ENCODE data around the gene TEAD4.

TEAD4 gene

DNA sequence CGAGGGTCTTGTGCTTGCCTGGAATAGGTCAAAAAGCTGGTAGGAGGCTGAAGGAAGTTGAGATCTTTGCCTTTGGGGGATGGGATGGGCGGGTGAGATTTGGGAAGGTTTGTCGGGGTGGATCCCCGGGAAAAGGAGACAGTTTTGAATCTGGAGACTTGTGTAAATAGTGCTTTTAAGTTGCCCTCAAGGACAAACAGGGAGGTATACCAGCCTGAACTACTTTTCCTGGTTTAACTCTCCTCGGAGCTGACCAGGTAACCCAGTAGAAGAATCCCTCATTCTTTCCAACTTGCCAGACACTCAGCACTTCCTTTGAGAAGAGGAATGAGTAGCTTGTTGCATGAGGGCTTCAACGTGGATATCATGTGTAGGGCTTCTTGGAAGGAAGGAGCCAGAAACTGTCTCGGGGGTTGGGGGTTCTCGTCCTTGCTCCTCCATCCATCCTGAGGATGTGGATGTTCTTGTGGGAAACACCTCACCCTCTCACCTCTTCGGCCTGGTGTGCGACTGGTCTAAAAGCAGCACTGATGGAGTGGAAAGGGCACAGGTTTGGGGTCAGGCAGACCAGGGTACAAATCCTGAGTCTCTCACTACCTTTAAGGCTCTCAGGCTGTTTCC lies 1.9 kb downstream of the TEAD4 start:
- no peak for DNase-seq (ENCODE audit: low read depth in 2 of 2)

GRCh38 chr12:2961705-2962104 lies 2.5 kb downstream of the TEAD4 start:
- no peak for DNase-seq (ENCODE audit: low read depth in 2 of 2)

- DNase-seq (ENCODE audit: low read depth in 2 of 2): no peak
These were observed 4.1 kb downstream of the TEAD4 start for GRCh38 chr12:2963154-2963759.

DNA sequence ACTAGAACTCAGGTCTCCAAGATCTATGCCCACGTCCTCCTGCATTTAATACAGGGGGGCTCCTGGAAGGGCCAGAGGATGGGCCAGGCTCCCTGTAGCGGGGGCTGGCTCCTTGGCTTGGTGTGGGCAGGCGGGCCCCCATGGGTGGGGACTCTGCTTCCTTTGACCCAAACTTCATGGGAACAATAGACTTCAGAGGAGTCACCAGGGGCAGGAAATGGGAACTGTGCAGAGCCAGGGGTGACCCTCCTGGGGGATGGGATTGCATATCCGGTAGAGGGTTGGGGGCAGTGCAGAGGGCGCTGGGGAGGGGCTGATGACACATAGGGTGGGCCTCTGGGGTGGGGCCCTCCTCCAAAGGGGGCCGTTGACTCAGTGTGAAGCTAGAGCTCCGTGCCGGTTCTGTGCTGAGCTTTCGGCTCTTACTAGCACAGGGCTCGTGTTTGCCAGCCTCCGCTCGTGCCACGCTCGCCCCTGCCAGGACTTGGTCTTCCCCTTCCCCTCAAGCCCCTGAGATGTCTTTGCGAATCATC lies 4.6 kb downstream of the TEAD4 start:
- no peak for DNase-seq (ENCODE audit: low read depth in 2 of 2)

GRCh38 chr12:2967651-2968050 lies 8.5 kb downstream of the TEAD4 start:
- no peak for DNase-seq (ENCODE audit: low read depth in 2 of 2)

DNA sequence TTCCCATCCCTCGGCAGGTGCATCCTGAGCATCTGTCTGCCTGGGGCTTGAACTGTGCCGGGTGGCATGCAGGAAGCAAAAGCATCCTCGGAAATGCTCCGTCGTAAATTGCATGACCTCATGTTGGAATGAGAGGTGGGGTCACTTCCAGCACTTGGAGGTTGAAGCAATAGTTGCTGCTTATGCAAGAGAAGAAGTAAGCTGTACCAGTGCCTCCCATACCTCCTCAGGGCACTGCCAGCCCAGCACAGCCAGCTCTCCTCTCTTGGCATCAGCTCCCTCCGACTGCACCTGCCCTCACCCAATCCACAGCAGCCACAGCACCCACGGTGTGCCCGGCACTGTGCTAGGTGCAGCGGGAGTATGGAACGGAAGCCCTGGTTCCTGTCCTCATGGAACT lies 11.5 kb downstream of the TEAD4 start:
- DNase-seq (ENCODE audit: low read depth in 2 of 2): no peak

DNA sequence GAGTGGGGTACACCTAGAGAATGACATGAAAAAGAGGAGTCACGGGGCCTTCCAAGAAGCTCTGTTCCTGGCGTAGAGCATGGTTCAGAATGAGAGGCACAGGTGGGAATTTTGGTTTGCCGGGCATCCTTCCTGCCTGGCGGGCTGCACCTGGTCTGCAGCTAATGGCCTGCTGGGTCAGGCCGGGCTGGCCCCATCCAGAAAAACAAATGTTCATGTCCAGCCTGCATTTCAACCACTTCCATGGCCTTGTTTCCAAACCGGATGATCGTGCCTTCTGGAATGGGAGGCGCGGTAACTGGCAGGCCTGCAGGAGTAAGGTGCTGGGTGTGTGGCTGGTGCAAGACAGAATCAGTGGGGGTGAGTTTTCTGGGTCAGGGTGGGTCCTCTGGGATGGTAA lies 14.4 kb downstream of the TEAD4 start:
- DNase-seq (ENCODE audit: low read depth in 2 of 2): no peak

- DNase-seq (ENCODE audit: low read depth in 2 of 2): no peak
These were observed 15.4 kb downstream of the TEAD4 start for GRCh38 chr12:2974560-2974971.

- DNase-seq (ENCODE audit: low read depth in 2 of 2): no peak
These were observed 17.4 kb downstream of the TEAD4 start for GRCh38 chr12:2976581-2976996.

DNA sequence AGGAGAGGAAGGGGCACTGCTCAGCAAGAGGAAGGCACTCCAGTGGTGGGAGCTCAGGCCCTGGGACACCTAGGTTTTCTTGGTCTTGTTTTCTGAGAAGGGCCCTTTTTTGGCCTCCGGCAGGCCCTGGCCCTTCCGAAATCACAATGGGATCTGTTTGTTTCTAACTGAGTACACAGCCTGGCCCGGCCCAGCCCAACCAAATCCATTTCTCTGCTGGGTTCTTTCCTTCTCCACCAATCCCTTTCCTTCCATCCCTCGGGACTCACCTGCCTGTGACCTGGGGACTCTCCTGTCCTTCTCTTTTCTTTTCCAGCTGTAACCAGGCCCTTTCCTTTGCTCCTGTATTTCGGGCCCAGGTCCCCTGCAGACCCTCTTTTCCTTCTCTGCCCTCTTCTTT lies 18.6 kb downstream of the TEAD4 start:
- DNase-seq (ENCODE audit: low read depth in 2 of 2): no peak

DNA sequence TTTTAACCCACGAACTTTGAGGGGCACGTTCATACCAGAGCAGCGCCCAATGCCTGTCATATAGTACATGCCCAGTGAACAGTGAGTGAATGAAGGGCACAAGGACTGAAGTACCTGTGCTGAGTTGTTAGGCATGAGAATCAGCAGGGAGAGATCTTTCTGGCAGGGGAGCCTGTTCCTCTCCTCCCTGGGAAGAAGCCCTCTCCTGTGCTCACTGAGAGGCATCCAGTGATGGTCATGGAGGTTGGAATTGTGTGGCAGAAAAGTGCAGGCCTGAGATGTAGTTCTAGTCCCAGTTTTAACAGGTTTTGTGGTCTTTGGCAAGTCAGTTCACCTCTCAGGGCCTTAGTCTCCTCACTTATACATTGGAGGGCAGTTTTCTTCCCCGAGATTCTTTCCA lies 20.6 kb downstream of the TEAD4 start:
- DNase-seq (ENCODE audit: low read depth in 2 of 2): no peak

DNA sequence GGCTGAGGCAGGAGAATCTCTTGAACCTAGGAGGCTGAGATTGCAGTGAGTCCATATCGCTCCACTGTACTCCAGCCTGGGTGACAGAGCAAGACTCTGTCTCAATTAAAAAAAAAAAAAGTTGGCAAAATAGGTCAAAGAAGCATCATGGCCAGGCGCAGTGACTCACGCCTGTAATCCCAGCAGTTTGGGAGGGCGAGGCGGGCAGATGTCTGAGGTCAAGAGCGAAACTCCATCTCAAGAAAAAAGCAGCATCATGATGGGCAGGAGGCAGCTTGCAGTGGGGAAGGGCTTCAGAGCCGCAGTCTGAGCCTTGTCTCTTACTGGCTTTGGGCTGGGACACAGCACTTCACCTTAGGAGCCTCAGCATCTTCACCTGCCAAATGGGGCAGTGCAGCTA lies 21.4 kb downstream of the TEAD4 start:
- no peak for DNase-seq (ENCODE audit: low read depth in 2 of 2)

GRCh38 chr12:2982361-2982760 lies 23.2 kb downstream of the TEAD4 start:
- no peak for DNase-seq (ENCODE audit: low read depth in 2 of 2)

GRCh38 chr12:2984249-2984648 lies 25.1 kb downstream of the TEAD4 start:
- DNase-seq (ENCODE audit: low read depth in 2 of 2): no peak

DNA sequence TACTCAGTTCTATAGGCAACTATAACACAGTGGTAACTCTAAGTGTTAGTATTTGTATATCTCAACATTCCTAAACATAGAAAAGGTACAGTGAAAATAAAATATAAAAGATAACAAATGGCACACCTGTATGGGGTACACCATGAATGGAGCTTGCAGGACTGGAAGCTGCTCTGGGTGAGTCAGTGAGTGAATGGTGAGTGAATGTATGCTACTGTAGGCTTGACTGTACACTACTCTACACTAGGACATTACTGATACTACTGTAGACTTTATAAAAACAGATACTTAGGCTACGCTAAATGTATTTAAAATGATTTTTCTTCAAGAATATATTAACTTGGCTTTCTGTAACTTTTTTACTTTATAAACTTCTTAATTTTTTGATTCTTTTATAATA lies 25.5 kb downstream of the TEAD4 start:
- DNase-seq (ENCODE audit: low read depth in 2 of 2): no peak

DNA sequence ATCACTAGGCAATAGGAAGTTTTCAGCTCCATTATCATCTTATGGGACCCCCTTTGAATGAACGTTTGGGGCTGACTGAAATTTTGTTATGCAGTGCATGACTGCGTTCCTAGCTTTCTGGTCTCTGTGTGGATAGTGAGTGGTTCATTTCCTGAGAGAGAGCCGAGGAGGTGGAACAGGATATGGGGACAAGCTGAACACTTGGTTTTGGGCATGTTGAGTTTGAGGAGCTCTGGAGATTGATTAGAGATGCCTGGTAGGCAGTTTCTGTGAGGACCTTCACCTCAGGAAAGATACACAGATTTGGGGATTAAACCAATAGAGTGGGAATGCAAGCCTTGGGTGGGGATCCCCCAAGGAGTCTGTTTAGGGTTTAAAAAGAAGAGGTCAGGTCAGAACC lies 27.7 kb downstream of the TEAD4 start:
- no peak for DNase-seq (ENCODE audit: low read depth in 2 of 2)

DNA sequence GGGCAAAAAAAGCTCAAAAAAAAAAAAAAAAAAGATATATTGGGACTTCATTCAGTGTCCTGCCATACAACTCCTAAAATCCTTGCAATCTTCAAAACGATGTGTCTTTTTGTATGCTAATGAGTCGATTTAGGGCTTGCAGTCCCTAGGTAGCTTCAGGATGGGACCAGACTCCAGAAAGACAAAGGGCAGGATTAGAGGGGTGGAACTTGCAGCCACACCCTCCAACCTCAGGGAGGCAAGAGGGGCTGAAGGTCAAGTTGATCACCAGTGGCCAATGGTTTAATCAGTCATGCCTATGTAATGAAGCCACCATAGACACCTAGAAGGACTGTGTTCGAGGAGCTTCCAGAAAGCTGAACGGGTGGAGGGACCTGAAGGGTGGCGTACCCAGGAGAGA lies 29.3 kb downstream of the TEAD4 start:
- no peak for DNase-seq (ENCODE audit: low read depth in 2 of 2)

DNA sequence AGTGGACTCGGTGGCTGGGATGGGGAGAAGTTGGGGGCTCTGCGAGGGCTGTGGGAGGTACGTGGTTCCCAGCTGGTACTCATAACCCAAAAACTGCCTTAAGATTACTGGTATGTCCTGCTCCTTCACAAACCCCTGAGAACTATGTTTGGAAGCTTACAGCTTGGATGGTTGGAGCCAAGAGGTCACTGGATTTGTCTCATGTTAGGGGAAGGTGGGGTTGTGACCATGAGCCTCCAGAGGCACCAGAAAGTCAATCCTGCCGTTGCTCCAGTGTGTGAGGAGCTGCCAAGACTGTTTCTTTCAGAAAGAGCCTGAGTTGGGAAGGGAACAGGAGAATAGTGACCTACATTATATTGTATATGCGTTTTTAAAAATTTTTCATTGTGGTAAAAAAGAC lies 33.5 kb downstream of the TEAD4 start:
- no peak for DNase-seq (ENCODE audit: low read depth in 2 of 2)

- no peak for DNase-seq (ENCODE audit: low read depth in 2 of 2)
These were observed 38.9 kb downstream of the TEAD4 start for GRCh38 chr12:2997989-2998670.

DNA sequence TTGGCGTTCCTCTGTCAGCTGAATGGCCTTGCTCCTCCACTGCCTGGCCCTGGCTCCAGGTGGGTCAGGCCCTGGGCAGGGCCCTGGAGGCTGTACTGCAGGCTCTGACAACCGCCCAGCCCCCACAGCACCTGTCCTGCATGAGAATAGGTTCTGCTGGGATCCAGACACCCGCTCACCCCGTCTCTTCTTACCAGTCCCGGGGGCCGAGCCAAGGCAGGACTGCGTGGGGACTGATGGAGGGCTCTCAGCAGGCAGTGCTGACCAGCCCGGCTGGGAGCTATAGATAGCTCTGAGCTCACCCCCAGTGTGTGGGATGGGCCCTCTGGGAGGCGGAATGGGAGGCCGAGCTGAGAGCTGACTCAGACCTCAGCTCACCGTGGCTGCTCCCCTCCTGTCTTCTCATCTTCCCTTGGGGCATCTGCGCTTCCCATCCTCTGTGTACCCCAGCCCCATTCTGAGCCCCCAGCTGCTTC lies 39.6 kb downstream of the TEAD4 start:
- no peak for DNase-seq (ENCODE audit: low read depth in 2 of 2)

GRCh38 chr12:2999265-2999841 lies 40.2 kb downstream of the TEAD4 start:
- DNase-seq (ENCODE audit: low read depth in 2 of 2): no peak

GRCh38 chr12:3000548-3001275 lies 41.5 kb downstream of the TEAD4 start:
- no peak for DNase-seq (ENCODE audit: low read depth in 2 of 2)
